ENCODE data around the gene ADGRG3. TPM values are rescaled to one million over a fixed set of nuclear protein-coding genes. Genes with fewer than 3 reads are reported as not detected.

The ADGRG3 gene
- total and polyA plus RNA-seq, 2 of the 8 experiments (the other 6 are each of a cell fraction or from before 2014, with no cell fraction given) = 0.28 to 0.98 TPM

GRCh38 chr16:57728336-57729181 lies 60.5 kb downstream of the ADGRG3 start:
- Histone ChIP-seq H3K4ac (replicated peaks; ENCODE audit: insufficient read length, low read depth, low read length) (no peak overlapping the region), H2AK5ac (ENCODE audit: low read depth, low read length) (no peak overlapping the region), H3K23ac (ENCODE audit: insufficient read length) (no peak overlapping the region), H2BK5ac (ENCODE audit: low read depth, low read length) (no peak overlapping the region), H4K91ac (replicated peaks; ENCODE audit: insufficient read length, low read length) (no peak overlapping the region), H3K4me2 (ENCODE audit: insufficient read depth in 1 of 2, low read depth in 2 of 2, low read length in 2 of 2) (no peak overlapping the region), H2AFZ (ENCODE audit: low read length) (no peak overlapping the region), H3K79me1 (ENCODE audit: low read depth, low read length) (no peaks in the 10 kb centered on the region), H2BK15ac (ENCODE audit: low read length) (no peak overlapping the region), H3K79me2 (ENCODE audit: control insufficient read depth in 1 of 2, insufficient read depth in 2 of 2, low read length in 2 of 2) (no peaks in the 10 kb centered on the region), H4K8ac (ENCODE audit: extremely low read depth, insufficient read depth, low read length) (peak overlapping the region; percentile 71; the same call in 1 of the 2 replicates), H3K27me3 (replicated peaks in 1 of 4; ENCODE audit: control insufficient read depth in 3 of 4, extremely low read depth in 1 of 4, insufficient read depth in 3 of 4, low read length in 3 of 4) (no peaks in the 10 kb centered on the region; a peak in 1 of 7 replicates), H3K9me3 (ENCODE audit: insufficient read depth in 2 of 2, low read depth in 1 of 2, low read length in 1 of 2) (no peaks in the 10 kb centered on the region; a peak in 1 of 4 replicates), H4K20me1 (replicated peaks in 1 of 2; ENCODE audit: control insufficient read depth in 1 of 2, insufficient read depth in 2 of 2, low read length in 2 of 2) (peaks cover 0 to 3% of the 10 kb centered on the region in 2 experiments), H3K4me1 (replicated peaks in 1 of 4; ENCODE audit: control insufficient read depth in 3 of 4, insufficient read depth in 4 of 4, low read length in 3 of 4) (no peaks in the 10 kb centered on the region; a peak in 1 of 7 replicates), H3K36me3 (ENCODE audit: control insufficient read depth in 2 of 4, insufficient read depth in 4 of 4, low read length in 3 of 4) (no peaks in the 10 kb centered on the region), H4K5ac (ENCODE audit: insufficient read length, low read depth, low read length) (no peak overlapping the region), H3K4me3 (ENCODE audit: extremely low read depth in 1 of 4, insufficient read depth in 2 of 4, low read depth in 3 of 4, low read length in 4 of 4) (no peak overlapping the region), H3K18ac (ENCODE audit: extremely low read depth, low read length) (no peak overlapping the region), H2BK12ac (ENCODE audit: low read depth, low read length) (no peak overlapping the region), H3K56ac (replicated peaks; ENCODE audit: insufficient read length, low read depth, low read length) (no peak overlapping the region), H3K9ac (replicated peaks in 1 of 4; ENCODE audit: extremely low read depth in 1 of 4, low read depth in 3 of 4, low read length in 3 of 4) (no peak overlapping the region), H2BK120ac (replicated peaks; ENCODE audit: low read depth, low read length) (no peak overlapping the region), H2BK20ac (ENCODE audit: low read length) (no peak overlapping the region), H3K27ac (ENCODE audit: low read depth, low read length) (no peak overlapping the region), H3K14ac (ENCODE audit: insufficient read length) (no peak overlapping the region), H3K23me2 (ENCODE audit: low read depth, low read length) (peaks cover 17% of the 10 kb centered on the region; the same call in 1 of the 2 replicates)
- ChIA-PET POLR2A (ENCODE audit: partially characterized antibody) (no interaction called here), CTCF (ENCODE audit: partially characterized antibody) (interaction anchor here (0.8 to 6.6 kb wide), 8 partner anchors 35 to 264 kb away, joined by 3 to 48 read pairs (median 3); partner anchors contain the start of gene ADGRG3)
- WGBS, 2 experiments (ENCODE audit: extremely low coverage in 1 of 2, insufficient coverage in 1 of 2, insufficient read length in 1 of 2, insufficient replicate concordance in 2 of 2, low coverage in 1 of 2, low lambda C conversion rate in 2 of 2, missing lambda C conversion rate in 1 of 2) = 92% methylated on average over 14 of the region's 14 CpGs; no CpG with 5 or more reads in 1 of the 2 experiments
- DNase-seq (ENCODE audit: low read depth in 1 of 2, low spot score in 2 of 2) = no peak
- no peak for FAIRE-seq
- TF ChIP-seq NRF1 (IDR thresholded peaks at IDR 0.05; ENCODE audit: low read depth, low read length) (no peak), BRCA1 (IDR thresholded peaks at IDR 0.05; ENCODE audit: low read depth, low read length) (no peak), POLR2A (IDR thresholded peaks at IDR 0.05; ENCODE audit: control extremely low read depth in 1 of 2, low read depth in 2 of 2, low read length in 2 of 2) (no peak), RFX5 (IDR thresholded peaks at IDR 0.05; ENCODE audit: borderline replicate concordance, low read depth, low read length) (no peak), PHF8 (conservative IDR thresholded peaks at IDR 0.05; ENCODE audit: low read depth, low read length) (no peak), EGR1 (IDR thresholded peaks at IDR 0.05; ENCODE audit: borderline replicate concordance, low read depth, low read length) (no peak), KDM5A (IDR thresholded peaks at IDR 0.05; ENCODE audit: low read length) (no peak), KDM1A (IDR thresholded peaks at IDR 0.05; ENCODE audit: borderline replicate concordance, low read length) (no peak), CEBPB (IDR thresholded peaks at IDR 0.05; ENCODE audit: low read depth, low read length) (no peak), ATF2 (IDR thresholded peaks at IDR 0.05; ENCODE audit: low read length) (no peak), SIX5 (IDR thresholded peaks at IDR 0.05; ENCODE audit: low read depth, low read length) (no peak), SP1 (IDR thresholded peaks at IDR 0.05; ENCODE audit: low read depth, low read length) (no peak)
